Parathyroid adenoma (tissue), 2 donors: Measurements from ENCODE around the gene RPS16.

Experiments used
- H2AFZ ChIP-seq: fragments of 300-600 bp; sonication (generic); one replicate; pipeline ENCODE4 v1.7.0; 2017; ENCODE audit warnings: antibody characterized with exemption, mild to moderate bottlenecking
- H3K27ac ChIP-seq: fragments of 300-600 bp; sonication (generic); one replicate; pipeline ENCODE4 v1.7.0; 2017
- H3K27me3 ChIP-seq: fragments of 300-600 bp; sonication (generic); one replicate; pipeline ENCODE4 v1.7.0; 2017; ENCODE audit warnings: low read length; ENCODE audit not compliant: control insufficient read depth, insufficient read depth
- H3K36me3 ChIP-seq: fragments of 300-600 bp; sonication (generic); one replicate; pipeline ENCODE4 v1.7.0; 2017; ENCODE audit warnings: low read length; ENCODE audit not compliant: control insufficient read depth, insufficient read depth
- H3K4me1 ChIP-seq: fragments of 300-600 bp; sonication (generic); one replicate; pipeline ENCODE4 v1.7.0; 2017; ENCODE audit warnings: control low read depth
- H3K4me2 ChIP-seq: fragments of 300-600 bp; sonication (generic); one replicate; pipeline ENCODE4 v1.7.0; 2017; ENCODE audit warnings: low read length
- H3K4me3 ChIP-seq: fragments of 300-600 bp; sonication (generic); one replicate; pipeline ENCODE4 v1.7.0; 2017; ENCODE audit warnings: low read depth, low read length
- H3K79me2 ChIP-seq: fragments of 300-600 bp; sonication (generic); one replicate; pipeline ENCODE4 v1.7.0; 2017; ENCODE audit warnings: control low read depth
- H3K9ac ChIP-seq: fragments of 300-600 bp; sonication (generic); one replicate; pipeline ENCODE4 v1.7.0; 2017; ENCODE audit warnings: mild to moderate bottlenecking
- H3K9me3 ChIP-seq: fragments of 300-600 bp; sonication (generic); one replicate; pipeline ENCODE4 v1.7.0; 2017; ENCODE audit warnings: low read length; ENCODE audit not compliant: control insufficient read depth
- TF ChIP-seq, protein P1 (sequence below): fragments of 300-600 bp; sonication (generic); IDR thresholded peaks from one replicate; pipeline ENCODE4 v1.7.0; 2017; ENCODE audit warnings: antibody characterized with exemption, mild to moderate bottlenecking
- donor health status: primary hyperparathyroidism.

RPS16 gene

DNA sequence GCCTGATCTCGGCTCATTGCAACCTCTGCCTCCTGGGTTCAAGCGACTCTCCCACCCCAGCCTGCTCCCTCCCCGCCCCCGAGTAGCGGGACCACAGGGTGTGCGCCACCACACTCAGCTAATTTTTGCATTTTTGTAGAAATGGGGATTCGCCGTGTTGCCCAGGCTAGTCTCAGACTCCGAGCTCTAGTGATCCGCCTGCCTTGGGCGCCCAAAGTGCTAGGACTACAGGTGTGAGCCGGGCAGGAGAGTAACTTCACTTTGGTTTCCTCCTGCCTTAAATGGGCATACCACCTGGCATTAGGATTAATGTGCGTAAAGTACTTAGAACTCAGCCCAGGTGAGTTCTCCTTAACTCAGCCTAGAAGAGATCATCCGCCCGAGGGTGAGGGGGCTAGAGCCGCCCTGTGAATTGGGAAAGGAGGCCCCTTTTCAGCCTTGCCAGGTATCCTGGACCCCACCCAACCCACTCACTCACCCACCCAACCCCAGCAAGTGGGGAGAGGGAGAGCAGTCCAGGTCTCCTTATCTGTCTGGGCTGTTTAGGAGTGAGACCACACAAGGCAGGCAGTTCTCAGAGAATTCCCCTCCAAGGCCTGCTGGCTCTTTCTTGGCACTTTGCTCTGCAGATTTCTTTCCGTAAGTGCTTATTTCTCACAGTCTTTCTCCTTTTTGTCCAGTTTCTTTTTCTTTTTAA, 30.3 kb downstream of the RPS16 start:
- Histone ChIP-seq H3K27ac (peak overlapping the region; percentile 100), H3K4me2 (no peak overlapping the region), H3K9ac (no peak overlapping the region), H3K36me3 (no peaks in the 10 kb centered on the region), H3K4me3 (no peak overlapping the region), H3K9me3 (no peaks in the 10 kb centered on the region), H2AFZ (no peak overlapping the region), H3K27me3 (no peaks in the 10 kb centered on the region), H3K79me2 (peaks cover 14% of the 10 kb centered on the region), H3K4me1 (peaks cover 34% of the 10 kb centered on the region)
- TF ChIP-seq, protein P1, sequence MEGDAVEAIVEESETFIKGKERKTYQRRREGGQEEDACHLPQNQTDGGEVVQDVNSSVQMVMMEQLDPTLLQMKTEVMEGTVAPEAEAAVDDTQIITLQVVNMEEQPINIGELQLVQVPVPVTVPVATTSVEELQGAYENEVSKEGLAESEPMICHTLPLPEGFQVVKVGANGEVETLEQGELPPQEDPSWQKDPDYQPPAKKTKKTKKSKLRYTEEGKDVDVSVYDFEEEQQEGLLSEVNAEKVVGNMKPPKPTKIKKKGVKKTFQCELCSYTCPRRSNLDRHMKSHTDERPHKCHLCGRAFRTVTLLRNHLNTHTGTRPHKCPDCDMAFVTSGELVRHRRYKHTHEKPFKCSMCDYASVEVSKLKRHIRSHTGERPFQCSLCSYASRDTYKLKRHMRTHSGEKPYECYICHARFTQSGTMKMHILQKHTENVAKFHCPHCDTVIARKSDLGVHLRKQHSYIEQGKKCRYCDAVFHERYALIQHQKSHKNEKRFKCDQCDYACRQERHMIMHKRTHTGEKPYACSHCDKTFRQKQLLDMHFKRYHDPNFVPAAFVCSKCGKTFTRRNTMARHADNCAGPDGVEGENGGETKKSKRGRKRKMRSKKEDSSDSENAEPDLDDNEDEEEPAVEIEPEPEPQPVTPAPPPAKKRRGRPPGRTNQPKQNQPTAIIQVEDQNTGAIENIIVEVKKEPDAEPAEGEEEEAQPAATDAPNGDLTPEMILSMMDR = no peak

DNA sequence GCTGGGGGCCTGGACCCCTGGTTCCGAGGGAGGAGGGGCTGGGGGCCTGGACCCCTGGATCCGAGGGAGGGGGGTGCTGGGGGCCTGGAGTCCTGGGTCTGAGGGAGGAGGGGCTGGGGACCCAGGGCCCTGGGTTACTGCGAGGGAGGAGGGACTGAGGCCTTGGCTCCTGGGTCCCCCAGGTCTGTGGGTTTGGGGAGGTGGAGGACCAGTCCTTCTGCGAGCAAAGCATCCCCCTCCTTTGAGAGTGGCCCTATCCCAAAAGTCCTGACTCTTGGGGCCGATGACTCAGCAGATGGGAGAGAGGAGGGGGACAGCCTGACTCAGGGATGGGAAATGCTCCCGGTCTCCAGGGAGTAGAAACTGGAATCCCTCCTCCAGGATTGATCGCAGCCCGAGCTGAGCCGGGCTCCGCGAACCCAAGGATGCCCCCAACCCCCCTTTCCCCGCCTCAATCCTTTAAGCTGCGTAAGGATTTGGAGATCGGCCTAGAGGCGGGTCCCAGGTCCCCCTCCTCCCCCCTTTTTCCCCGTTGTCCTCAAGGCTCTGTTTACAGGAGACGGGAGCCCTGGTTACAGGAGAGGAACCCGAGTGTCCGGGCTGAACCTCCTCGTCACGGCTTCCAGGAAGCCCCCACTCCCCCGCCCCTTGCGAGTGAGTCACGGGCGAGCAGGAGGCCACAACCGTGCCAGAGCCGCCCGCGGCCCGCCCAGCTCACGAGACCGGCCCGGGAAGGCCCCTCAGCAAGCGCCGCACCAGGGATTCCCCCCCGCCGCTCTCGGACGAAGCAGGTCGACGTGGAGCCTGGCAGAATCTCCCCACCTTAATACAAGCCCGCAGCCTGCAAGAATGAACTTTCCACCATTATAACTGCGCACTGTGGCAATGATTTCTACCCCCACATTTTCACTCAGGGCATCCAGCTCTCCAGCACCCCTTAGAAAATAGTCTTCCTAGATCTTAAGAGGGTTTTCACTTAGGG, 32.1 kb downstream of the RPS16 start:
- Histone ChIP-seq H3K27me3 (no peaks in the 10 kb centered on the region), H3K9ac (peak overlapping the region; percentile 95), H3K4me1 (peaks cover 39% of the 10 kb centered on the region), H3K9me3 (no peaks in the 10 kb centered on the region), H3K4me2 (peak overlapping the region; percentile 97), H3K27ac (peak overlapping the region; percentile 100), H3K79me2 (peaks cover 11% of the 10 kb centered on the region), H2AFZ (peak overlapping the region; percentile 61), H3K36me3 (no peaks in the 10 kb centered on the region), H3K4me3 (peak overlapping the region; percentile 76)
- TF ChIP-seq, protein P1 = peak; percentile 14

DNA sequence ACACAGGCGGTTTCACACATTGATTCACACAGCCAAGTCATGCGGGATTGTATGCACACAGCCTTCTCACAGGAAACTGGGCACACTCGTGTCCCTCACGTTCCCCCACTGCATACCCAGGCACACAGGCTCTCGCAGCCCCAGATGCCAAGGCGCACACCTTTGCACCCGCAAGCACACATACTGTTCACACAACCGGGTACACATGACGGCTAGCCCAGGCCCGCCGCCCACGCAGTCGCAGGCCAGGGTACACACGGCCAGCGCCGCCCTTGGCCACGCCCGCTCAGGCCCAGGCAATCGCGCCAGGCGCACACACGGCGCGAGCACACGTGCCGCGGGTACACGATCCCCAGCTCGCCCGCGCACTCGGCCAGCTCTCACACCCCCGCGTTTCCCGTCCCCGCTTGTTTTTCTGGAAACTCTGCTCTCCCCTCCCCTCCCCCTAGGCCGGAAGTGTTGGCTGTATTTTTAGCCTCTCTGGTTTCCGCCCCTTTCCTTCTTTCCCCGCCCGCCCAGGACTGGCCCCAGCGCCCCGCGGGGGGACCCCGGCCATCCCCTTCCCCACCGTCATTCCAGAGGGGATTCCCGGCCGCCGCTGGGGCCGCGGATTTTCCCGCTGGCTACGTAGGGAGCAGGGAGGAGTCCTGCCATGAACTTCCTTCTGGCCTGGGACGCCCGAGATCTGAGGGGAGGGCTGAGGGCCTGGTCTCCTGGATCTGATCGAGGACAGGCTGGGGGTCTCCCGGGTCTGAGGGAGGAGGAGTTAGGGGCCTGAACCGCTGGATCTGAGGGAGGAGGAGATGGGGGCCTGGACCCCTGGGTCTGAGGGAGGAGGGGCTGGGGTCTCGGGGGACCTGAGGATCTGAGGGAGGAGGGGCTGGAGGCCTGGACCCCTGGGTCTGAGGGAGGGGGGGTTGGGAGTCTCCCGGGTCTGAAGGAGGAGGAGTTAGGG, 33.1 kb downstream of the RPS16 start:
- Histone ChIP-seq H3K27me3 (no peaks in the 10 kb centered on the region), H3K79me2 (peaks cover 6% of the 10 kb centered on the region), H3K9me3 (no peaks in the 10 kb centered on the region), H3K36me3 (no peaks in the 10 kb centered on the region), H3K9ac (peak overlapping the region; percentile 95), H3K27ac (peak overlapping the region; percentile 100), H3K4me2 (peak overlapping the region; percentile 97), H3K4me3 (peak overlapping the region; percentile 76), H3K4me1 (peaks cover 43% of the 10 kb centered on the region), H2AFZ (peak overlapping the region; percentile 84)
- TF ChIP-seq, protein P1 = no peak

DNA sequence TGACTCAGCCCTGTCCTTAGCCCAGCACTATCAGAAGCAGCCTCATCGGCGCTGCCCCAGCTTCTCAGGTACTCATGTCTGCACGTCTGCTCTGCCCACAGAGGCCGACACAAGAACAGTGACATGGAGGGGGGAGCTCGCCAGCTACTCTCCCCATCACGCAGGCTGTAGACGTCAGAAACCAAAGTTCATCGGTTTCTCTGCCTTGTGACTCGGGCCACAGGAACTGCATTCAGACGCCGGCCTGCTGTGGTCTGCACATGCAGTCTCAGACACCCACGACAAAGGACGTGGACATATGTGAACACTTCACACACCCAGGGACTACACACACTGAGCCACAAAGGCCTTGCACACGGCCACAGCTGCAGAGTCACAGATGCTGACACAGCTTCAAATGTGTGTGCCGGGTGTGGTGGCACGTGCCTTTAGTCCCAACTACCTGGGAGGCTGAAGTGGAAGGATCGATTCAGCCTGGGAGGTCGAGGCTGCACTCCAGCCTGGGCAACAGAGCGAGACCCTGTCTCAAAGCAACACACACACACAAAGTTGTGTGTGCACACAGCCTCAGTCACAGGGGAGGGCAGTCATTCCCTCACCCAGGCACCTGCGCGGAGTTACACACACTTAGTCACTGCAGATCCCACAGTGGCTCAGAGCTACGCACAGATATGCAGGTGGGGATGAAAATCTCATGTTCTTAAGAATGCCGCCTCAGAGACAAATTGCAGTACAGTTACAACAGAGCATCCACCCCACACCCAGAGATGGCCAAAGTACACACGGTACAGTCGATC, 34.0 kb downstream of the RPS16 start:
- Histone ChIP-seq H3K9ac (no peak overlapping the region), H2AFZ (peak overlapping the region; percentile 84), H3K79me2 (peaks cover 4% of the 10 kb centered on the region), H3K27me3 (no peaks in the 10 kb centered on the region), H3K9me3 (no peaks in the 10 kb centered on the region), H3K27ac (peak overlapping the region; percentile 100), H3K36me3 (no peaks in the 10 kb centered on the region), H3K4me2 (peak overlapping the region; percentile 97), H3K4me1 (peaks cover 43% of the 10 kb centered on the region), H3K4me3 (peak overlapping the region; percentile 20)
- TF ChIP-seq, protein P1 = no peak
